ENCODE measurements around the gene SLC25A38.

GRCh38 chr3:39406368-39407258 lies 23.4 kb downstream of the SLC25A38 start, which contains the start of gene RPSA:
- TF ChIP-seq CTCF (conservative IDR thresholded peaks at IDR 0.05) (peak; percentile 42), ZFX (IDR thresholded peaks at IDR 0.05) (peak; percentile 96)

Measured in C4-2B (cell line).